HEK293T (cell line): ENCODE data around the gene SNX3.

Experiments used
- BHLHE40 ChIP-seq: fragments of 450-650 bp; IDR thresholded peaks from 2 replicates; pipeline ENCODE4 v1.6.1; 2016; ENCODE audit warnings: mild to moderate bottlenecking, moderate library complexity, borderline replicate concordance
- FOXA1 ChIP-seq: fragments of 450-650 bp; IDR thresholded peaks from 2 replicates; pipeline ENCODE4 v1.6.1; 2016; ENCODE audit warnings: mild to moderate bottlenecking
- TARDBP ChIP-seq: fragments of 450-650 bp; IDR thresholded peaks from 2 replicates; pipeline ENCODE4 v1.6.1; 2016

- TF ChIP-seq BHLHE40 (no peak), FOXA1 (no peak), TARDBP (no peak)
Observed at GRCh38 chr6:108193835-108194234, 67.0 kb downstream of the SNX3 start.
